Activated T-cell treated with anti-CD3 and anti-CD28 coated beads, Interleukin-2, amount 50 U/mL, for 1 hour (primary cell): Measurements from ENCODE around the gene EDNRA.
"Not testable (repeated sequence)": the region's sequence is repeated elsewhere in the genome, so short reads cannot be mapped to it uniquely, and the experiment has no call there.

Experiments used
- DNase-seq: peaks from one replicate; pipeline ENCODE4 v3.0.0-alpha.2; 2020

Gene EDNRA

DNA sequence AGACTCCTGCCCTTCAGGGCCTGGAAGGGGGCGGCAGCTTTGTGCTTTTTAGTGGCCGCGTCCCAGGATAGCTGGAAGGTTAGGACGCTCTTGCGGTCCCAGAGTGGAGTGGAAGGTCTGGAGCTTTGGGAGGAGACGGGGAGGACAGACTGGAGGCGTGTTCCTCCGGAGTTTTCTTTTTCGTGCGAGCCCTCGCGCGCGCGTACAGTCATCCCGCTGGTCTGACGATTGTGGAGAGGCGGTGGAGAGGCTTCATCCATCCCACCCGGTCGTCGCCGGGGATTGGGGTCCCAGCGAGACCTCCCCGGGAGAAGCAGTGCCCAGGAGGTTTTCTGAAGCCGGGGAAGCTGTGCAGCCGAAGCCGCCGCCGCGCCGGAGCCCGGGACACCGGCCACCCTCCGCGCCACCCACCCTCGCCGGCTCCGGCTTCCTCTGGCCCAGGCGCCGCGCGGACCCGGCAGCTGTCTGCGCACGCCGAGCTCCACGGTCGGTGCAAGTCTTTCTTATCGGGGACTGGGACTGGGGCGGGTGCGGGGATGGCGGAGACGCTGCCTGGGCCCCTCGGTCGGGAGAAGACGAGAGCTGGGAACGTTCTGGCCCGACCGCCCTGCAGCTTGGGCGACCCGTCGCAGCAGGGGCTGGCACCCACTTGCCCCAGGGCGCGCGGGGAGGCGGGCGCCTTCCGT lies at the start of gene EDNRA:
EDNRA (plus strand) TSS at position 207 of the 686 bp plus-strand sequence. CDS start 4,585 bp downstream, outside the sequence.
- no peak for DNase-seq

DNA sequence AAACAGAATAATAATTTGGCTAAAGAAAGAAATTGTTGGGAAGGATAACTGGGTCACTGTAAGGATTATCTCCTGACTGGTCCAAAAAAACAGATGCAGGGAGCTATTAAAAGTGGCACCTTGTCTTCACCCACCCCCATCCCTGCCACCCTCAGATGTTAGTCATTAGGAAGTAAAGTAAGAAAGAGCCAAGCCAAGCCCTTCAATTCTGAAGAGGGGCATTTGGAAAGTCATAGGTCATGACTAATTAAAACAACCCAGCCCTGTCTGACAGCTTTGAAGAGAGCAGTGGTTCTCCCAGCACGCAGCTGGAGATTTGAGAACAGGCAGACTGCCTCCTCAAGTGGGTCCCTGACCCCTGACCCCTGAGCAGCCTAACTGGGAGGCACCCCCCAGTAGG lies 46.5 kb upstream of the EDNRA start:
- DNase-seq: not testable (repeated sequence)

DNA sequence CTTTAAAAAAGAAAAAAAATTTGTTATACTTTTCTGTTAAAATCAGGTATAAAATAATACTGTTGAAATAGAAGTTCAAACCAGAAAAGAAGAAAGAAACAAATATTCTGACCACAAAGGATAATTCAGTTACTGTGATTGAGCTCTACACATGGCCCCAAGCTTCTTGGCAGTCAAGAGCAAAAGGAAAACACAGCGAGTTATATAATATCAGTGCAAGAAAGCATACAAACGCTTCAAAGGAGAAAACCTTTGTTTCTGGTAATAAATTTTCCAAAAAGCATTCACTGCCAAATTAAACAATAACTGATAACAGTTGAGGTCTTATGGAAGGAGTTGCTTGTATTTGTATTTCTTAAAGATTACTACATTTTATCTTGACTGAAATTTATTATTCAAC lies 40.5 kb upstream of the EDNRA start:
- no peak for DNase-seq

DNA sequence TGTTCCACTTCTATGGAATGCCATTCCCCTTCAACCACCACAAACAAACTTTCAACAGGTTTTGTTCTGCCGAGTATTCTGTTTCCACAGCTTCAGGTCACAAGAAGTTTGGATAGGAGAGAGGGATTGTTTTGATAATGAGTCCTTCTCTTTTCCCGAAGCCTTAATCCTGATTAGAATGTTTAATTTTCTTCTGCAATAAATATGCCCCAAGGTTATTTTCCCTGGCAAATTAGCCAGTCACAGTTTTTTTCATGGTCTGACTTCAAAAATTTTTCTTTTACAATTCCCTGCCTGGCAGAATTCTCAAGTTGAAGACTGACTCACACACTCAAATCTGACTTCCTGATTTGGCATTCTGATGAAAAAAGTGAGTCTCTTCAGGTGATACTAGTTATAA lies 33.1 kb upstream of the EDNRA start:
- no peak for DNase-seq

DNA sequence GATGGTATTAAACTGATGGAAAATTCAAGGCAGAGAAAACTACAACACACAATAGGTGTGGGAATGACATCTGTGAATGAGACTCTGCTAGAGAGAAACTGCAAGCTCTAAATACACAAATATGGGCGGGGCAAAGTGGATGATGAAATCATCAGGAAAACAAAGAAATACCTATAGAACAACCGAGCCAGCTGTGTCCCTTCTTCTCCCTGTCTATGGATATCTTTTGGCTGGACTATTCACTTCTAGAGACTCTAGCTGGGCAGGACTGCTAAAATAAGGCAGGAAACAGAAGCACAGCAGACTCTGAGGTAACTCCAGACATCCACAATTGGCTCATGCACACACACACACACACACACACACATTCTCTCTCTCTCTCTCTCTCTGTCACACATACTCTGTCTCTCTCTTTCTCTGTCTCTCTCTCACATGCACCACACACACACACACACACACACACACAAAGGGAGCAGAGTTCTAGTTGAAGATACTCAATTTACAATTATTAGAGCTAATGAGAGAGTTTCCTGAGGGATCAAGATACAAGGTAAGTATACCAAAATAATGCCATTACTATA lies 27.2 kb upstream of the EDNRA start:
- DNase-seq: no peak

DNA sequence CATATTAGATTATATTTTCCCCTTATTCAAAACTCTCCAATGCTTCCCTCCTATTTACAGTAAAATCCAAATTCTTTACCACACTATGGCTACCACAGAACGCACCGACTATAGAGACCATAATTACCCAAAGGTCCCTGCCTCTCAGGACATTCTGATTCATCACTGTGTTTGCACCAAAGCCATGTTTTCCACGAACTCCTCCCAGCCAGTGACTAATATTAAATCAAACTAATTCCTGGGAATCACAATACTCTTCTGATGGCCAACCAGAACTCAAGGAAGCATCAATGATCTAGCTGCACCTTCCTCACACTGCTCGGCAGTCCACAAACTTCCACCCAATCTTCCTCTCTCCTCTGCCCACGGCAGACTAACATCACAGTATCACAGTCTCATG lies 24.2 kb upstream of the EDNRA start:
- no peak for DNase-seq

DNA sequence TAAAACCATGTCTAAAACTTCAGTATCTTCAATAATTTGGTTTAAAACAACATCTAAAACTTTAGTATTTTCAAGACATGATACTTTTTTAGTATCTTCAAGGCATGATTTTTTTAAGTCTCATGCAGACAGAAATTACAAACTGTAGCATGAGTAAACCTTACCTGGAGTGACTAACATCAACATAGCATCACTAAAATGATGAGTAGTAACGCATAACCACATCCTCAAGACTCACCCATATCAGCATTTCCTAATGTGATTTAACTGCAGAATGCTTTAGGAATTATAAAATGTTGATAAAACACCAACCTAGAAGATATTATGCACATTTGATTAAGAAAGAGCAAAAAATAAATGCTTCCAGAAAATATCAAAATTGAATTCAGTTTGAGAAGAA lies 19.7 kb upstream of the EDNRA start:
- DNase-seq: no peak

DNA sequence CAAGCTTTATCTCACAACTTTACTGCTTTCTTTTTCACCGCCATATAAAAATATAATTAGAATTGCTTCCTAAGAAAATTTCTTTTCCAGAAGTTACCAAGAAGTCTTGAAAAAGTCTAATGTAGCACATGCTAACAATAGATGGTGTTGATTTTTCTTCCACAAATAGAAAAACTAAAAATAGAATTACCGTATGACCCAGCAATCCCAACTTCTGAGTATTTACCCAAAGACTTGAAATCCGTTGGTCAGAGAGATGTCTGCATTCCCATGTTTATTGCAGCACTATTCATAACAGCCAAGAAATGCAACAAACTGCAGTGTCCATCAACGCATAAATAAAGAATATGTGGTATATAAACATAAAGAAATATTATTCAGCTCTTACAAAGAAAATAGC lies 17.8 kb upstream of the EDNRA start:
- no peak for DNase-seq

DNA sequence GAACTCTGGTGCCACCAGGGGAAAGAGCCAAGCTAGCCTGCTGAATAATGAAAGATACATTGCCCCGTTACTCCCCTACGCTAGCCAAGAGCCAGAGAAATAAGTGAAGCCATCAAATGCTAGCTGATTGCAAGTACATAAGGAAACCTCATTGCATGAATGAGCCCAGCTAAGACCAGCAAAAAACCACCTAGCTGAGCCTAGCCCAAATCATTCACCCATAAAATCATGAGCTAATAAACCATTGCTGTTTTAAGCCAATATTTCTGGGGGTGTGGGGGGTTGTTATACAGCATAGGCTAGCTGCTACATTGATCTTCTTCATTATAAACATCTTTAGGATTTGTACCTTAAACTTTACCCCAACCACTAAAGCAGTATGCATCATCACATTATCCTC lies 15.4 kb upstream of the EDNRA start:
- no peak for DNase-seq

DNA sequence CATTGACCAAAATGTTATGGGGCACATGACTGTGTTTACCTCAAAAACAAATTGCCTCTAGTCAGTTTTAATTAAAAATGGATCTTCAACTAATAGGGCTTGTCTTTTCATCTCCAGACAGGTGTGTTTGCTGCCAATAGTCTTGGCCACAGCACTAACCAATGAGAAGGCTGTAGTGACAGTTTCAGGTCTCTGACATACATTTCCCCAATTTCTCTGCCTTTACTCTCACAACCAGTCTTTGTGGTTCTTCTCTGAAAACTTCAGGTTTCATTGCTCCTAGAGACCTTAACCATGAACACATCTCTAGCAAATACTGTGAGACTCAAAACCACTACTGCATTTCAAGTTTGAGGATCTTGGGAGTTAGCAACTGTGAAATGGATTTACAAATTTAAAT lies 3.5 kb upstream of the EDNRA start:
- no peak for DNase-seq

DNA sequence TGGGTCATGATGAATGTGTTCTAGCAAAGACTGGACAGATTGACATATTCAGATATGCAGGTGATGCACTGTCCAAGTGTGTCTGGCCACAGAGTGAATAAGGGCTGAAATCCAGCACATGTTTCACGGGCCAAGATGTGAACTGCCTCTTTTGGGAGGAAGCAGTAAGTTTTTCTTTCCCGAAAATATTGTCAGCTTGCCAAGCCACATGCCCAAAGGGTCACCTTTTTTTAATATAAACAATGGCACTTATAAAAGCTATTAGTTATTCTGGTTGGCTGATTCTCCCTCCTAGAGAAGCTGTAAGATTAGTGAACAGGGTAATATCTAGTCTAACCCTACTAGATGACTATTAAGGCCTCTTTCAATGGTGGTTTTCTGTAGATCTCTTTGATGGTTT lies 1.5 kb upstream of the EDNRA start:
- no peak for DNase-seq

DNA sequence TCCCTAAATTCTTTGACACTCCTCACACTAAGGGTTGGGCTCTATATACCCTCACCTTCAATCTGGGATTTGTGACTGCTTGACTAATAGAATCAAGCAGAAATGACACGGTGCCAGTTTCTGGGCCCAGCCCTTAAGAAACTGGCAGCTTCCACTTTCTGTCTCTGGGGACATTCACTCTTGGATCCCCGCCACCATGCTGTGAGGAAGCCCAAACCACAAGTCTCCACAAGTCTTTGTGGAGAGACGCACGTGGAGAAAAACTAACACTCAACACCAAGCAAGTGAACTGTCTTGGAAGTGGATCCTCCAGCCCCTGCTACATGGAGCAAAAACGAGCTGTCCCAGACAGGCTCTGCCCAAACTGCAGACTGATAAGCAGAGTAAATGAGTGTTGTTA lies 1.1 kb upstream of the EDNRA start:
- DNase-seq: no peak

DNA sequence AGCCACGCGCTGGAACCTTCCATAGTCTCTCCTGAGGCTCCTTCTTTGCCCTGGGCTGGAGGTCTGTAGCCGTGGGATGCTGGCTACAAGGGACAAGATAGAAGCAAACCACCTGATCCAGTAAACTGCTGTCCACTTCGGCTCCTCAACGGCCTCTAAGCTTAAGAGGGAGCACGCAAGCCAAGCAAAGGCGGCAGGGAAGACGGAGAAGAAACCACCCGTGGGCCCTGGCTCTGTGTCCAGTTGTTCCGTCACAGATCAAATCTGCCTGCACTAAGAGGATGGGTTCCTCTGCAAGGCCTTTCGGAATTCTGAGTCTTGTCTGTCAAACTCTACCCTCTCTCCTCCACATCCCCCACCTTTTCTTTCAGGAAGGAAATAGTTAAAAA lies 401 bp upstream of the EDNRA start:
- no peak for DNase-seq

DNA sequence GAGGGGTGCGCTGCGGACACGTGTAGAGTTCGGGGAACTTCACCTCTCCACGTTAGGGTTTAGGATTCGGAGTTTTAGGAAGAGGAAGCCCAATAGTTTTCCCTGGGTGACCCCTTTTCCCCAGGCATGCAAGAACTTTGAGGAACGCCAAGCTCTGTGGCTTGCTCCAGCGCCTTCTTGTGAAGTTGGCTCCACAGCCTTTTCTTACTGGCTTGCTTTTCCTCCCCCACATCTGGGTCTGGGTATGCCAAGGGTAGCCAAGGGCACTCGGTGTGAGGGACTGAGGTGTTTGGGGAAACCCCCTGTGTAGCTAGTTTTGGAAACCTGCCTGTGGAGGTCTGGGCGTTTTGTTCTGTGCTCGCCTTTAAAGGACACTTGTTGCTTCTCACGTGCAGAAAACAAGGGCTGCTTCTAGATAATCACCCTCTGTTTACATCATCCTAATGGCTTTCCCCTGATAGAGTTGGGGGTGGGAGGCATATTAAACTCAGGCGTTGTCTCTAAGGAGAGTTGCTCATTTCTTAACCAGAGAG lies 746 bp downstream of the EDNRA start:
- DNase-seq: no peak

DNA sequence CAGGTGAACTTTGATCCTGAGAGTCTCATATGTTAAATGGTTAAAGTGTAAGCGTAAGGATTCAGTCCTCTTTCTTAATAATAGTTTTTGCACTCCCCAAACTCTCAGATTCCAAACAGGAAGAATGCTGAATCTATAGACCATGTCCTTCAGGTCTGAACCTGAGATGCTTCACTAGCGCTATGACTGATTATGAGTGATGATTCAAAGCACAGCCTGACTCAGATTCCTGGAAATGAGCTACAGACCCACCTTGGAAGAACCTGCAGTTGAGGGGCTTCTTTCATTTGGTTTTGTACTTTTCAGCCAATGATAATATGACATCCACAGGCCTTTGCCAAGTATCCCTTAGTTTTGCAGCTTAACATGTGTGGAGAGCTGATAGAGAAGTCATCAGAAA lies 1.4 kb downstream of the EDNRA start:
- no peak for DNase-seq

DNA sequence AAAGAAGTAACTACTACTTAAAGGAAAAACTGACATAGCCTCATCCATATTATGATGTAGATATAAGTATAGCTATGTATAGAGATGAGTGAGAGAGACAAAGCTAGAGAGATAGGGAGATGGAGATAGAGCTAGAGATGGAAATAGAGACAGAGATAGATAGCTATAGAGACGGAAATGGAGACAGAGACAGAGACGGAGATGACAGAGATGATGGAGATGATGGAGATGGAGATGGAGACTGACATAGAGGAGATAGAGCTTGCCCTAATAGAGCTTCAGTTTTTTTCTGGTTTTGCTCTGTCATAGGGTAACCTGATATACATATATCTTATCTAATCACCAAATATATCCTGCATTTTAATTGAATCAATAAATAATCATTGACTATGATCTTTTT lies 4.3 kb downstream of the EDNRA start:
- DNase-seq: no peak

DNA sequence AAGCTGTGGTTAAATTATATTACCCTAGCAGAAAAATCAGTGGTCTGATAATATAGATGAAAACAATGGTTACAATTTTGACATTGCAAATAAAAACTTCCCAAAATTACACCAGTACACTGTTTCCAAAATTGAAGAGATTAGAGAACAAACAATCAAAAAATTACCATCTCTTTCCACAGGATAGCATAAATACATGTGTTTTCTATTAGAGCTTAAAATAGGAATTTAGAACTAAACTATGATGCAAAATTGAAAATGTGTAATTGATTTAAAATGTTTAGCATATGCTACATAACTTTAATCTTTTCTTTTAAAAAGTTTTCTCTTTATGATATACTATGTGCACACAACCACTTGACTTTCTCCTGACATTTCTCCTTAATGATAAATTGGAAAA lies 6.7 kb downstream of the EDNRA start:
- no peak for DNase-seq

DNA sequence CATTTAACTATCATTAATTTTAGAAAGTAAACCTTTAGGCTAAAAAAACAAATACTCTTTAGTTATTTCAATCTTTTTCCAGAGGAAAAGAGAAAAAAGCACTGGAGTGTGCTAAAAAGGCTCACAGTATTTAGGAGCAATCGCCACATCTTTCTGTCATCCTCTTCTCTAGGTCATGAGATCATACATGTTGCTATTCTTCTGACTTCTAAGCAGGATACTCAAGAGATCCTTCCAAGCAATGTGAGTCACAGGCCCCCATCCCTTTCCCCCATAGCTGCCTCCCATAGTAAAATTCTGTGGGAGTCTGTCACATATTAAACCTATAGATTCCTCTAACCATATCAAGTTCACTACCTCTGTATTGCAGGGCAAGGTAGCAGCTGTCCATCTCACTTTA lies 7.7 kb downstream of the EDNRA start:
- DNase-seq: no peak

DNA sequence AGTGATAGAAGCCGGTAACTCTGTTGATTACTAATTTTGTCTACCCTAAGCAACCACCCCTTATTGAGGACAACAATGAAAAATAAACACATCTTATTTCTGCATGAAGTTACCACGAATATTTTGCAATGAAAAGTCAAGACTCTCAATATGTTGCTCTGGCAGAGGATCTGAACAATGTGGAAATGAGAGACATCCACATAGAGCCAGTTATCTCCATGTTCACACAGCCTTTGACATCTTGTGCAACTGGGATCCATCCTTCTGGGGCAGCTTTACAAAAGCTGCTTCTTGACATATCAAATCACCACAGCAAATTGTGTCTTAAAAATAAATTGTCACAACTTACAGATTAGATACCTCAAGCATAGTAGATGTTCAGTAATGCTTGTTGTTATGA lies 10.2 kb downstream of the EDNRA start:
- no peak for DNase-seq

DNA sequence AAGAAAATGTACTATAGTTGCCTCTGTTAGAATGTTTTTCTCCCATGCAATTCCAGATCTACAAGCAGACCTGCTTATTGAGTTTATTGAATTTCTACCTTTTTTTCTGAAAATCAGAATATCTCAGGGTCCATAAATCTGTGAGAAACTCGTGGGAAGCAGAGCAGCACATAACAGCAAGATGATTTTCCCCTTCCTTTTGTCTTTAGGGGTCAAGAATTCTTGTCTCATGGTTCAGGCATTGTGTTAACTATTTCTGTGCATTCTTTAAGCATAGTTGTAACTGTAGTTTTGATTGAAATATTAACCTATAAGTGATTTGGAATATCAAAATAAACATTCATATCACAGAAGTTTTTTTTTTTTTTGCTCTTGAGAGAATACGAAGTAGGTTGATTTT lies 11.4 kb downstream of the EDNRA start:
- DNase-seq: no peak

DNA sequence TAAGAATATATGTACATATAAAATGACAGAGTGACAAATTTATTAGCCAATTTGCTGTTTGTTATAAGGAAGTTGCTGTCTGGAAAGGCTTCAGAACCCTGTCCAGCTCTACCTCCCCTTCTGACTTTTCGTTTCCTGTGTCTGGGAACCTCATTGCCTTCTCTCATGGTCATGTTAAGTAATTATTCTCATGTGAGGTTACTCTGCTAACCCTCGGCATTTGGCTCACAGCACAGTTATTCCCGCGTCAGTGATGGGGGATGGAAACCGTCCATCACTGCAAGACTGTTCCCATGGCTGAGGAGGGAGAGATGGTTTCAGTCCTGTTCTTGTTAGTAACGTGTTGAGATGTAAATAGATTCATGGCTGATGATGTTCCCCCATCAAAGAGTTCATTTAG lies 11.9 kb downstream of the EDNRA start:
- no peak for DNase-seq

DNA sequence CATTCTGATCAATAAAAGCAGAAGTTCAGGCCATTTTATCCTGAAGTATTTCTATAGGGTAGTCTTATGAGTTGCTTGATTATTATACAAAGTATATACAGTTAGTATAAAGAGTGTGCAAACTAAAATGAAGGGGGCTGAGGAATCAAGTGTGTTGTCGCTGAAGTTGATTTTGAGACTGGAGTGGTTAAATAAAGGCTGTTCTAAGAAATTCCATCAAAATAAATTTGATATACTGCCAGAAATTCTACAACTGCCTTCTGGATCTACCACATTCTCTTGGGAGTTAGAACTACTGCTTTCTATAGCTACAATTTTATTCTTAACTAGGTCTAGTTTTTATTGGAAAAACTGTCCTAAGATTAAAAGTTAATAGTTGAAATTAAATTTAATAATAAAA lies 12.4 kb downstream of the EDNRA start:
- DNase-seq: no peak

DNA sequence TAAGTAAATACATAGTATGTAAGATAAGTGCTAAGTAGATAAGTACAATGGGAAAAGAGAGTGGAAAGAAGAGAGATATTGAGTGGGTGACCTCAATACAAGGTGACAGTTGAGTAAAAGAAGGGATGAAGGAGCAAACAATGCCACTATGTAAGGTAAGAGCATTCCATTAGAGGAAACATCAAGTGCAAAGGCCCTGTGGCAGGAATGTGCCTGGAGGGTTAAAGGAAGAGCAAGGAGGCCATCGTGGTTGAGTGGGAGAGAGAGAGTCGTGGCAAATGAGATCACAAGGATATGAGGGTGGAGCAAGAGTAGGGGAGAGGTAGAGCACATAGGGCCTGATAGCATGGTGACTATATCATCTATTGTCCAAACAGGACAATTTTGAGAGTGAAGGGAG lies 13.4 kb downstream of the EDNRA start:
- DNase-seq: no peak

DNA sequence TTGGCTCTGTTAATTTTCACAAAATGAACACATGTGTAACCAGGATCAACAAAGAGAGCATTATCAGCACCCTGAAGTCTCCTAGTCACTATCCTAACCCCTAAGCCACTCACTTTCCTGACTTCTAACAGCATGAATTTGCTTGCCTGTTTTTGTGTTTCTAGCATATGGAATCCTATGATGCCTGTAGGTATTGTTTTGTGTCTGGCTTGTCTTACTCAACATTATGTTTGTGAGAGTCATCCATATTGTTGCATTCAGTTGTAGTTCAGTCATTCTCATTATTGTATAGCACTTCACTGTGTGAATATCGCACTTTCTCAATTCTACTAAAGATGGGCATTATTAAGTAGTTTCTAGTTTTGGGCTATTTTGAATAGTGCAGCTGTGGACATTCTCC lies 15.6 kb downstream of the EDNRA start:
- DNase-seq: no peak

DNA sequence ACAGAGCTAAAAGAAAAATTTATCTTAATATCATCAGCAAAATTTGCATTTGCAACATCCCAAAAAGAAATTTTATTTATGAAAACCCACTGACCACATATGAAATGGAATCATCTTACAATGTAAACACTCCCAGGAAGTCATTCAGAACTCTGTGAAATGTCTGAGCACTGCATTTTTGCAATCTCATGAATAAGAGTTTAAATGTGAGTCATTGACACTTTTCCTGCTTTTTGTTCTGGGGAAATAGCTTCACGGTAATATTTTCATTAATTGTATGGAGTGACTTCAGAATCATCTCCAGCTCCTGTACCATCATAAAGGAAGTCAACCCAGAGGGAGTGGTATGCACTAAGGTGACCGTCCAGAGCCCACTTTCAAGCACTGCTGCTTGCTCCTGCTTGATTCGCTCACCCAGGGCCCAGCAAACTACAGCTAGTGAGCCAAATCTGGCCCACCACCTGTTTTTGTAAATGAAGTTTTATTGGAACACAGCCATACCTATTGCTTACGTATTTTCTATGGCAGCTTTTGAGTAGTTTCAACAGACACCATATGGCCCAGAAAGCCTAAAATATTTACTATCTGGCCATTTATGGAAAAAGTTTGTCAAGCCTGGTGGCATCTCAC lies 17.2 kb downstream of the EDNRA start:
- no peak for DNase-seq
